Brain microvascular endothelial cell (primary cell): Measurements from ENCODE around the gene KRT80.
A peak's percentile ranks its signal among the peaks of the same experiment; 100 is the strongest.

Experiments
- DNase-seq: peaks from one replicate; pipeline ENCODE4 v3.0.0-alpha.2; 2020
- H3K27ac ChIP-seq: fragments of 250-450 bp; sonication (Bioruptor Pico); 2 replicates; pipeline ENCODE4 v1.5.1; 2020; ENCODE audit warnings: mild to moderate bottlenecking, moderate library complexity
- H3K27me3 ChIP-seq: fragments of 250-450 bp; sonication (Bioruptor Pico); replicated peaks from 2 replicates; pipeline ENCODE4 v1.5.1; 2020; ENCODE audit warnings: mild to moderate bottlenecking
- H3K36me3 ChIP-seq: fragments of 250-450 bp; sonication (Bioruptor Pico); replicated peaks from 2 replicates; pipeline ENCODE4 v1.5.1; 2020; ENCODE audit warnings: mild to moderate bottlenecking
- H3K4me3 ChIP-seq: 2 replicates; pipeline ENCODE4 v1.5.1; 2011; ENCODE audit warnings: low read depth, mild to moderate bottlenecking, control low read depth, low read length, moderate library complexity
- in situ Hi-C: cut with HindIII; loops from 2 replicates; pipeline ENCODE4 v1.10.0; 2017; ENCODE audit warnings: low sequenced_read_pairs, low pct_ligation_motif_present
- TF ChIP-seq, protein P1 (sequence below): IDR thresholded peaks from 2 replicates; pipeline ENCODE4 v1.5.1; 2011; ENCODE audit warnings: low read depth, mild to moderate bottlenecking, moderate library complexity, low read length, control low read depth, inconsistent platforms; ENCODE audit errors: missing control alignments

KRT80 gene

DNA sequence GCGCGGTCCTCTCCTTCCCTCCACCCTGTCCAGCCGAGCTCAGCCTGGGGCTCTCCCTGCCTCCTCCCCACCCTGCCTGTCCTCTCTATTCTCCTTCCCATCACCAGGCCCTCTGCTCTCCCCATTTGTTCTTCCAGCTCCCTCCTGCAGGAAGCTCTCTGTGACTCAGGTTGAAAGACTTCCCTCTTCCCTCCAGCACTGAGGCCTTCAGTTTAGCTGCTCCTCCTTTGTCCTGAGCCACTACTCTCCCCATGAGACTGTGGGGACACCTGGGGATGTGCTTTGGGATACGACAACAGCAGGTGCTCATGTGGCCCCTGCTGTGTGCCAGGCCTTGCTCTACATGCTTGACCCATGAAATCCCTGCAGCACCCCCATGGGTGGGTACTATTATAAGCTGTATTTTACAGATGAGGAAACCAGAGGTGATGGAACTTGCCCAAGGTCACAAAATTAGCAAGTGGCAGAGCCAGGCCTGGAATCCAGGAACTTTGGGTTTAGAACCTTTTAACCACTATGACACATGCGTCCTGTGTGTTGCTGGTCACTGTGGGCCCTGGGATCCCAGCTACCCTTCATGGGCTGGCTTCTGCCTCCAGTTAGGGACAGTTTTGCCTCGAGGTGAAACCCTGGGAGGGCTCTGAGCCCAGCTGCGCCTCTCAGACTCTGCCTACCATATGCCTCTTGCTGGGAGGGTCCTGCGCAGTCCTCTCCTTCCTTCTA, 5.5 kb downstream of the KRT80 start:
- Histone ChIP-seq H3K27me3 (no peaks in the 10 kb centered on the region), H3K4me3 (no peak overlapping the region), H3K36me3 (no peaks in the 10 kb centered on the region), H3K27ac (peak overlapping the region; percentile 42)
- TF ChIP-seq, protein P1, sequence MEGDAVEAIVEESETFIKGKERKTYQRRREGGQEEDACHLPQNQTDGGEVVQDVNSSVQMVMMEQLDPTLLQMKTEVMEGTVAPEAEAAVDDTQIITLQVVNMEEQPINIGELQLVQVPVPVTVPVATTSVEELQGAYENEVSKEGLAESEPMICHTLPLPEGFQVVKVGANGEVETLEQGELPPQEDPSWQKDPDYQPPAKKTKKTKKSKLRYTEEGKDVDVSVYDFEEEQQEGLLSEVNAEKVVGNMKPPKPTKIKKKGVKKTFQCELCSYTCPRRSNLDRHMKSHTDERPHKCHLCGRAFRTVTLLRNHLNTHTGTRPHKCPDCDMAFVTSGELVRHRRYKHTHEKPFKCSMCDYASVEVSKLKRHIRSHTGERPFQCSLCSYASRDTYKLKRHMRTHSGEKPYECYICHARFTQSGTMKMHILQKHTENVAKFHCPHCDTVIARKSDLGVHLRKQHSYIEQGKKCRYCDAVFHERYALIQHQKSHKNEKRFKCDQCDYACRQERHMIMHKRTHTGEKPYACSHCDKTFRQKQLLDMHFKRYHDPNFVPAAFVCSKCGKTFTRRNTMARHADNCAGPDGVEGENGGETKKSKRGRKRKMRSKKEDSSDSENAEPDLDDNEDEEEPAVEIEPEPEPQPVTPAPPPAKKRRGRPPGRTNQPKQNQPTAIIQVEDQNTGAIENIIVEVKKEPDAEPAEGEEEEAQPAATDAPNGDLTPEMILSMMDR = no peak
- peak; percentile 68 for DNase-seq
- in situ Hi-C loops = no loop called here

GRCh38 chr12:52185400-52185967, 6.3 kb downstream of the KRT80 start:
- in situ Hi-C loops = no loop called here
- H3K27ac ChIP-seq = peak overlapping the region; percentile 42
- no peak overlapping the region for H3K4me3 ChIP-seq
- TF ChIP-seq, protein P1 = no peak
- H3K27me3 ChIP-seq = no peaks in the 10 kb centered on the region
- no peak for DNase-seq
- no peaks in the 10 kb centered on the region for H3K36me3 ChIP-seq

DNA sequence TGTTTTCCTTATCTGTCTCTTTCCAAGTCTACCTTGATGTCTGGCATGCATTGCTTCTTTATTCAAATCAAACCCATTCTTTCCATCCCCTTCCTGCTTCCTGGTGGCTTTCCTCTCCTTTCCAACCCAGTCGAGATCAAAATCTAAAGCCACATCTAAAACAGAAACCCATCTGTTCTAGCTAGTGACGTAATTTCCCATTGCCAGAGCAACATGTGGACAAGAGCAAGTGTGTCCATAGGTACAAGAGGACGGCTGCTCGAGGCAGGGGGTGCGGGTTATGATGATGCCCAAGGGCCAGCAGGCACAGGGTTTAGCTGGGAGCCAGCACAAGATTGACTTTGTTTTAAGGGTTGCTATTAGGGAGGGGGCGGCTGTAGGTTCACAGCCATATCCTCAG, 7.0 kb downstream of the KRT80 start:
- Histone ChIP-seq H3K4me3 (no peak overlapping the region), H3K36me3 (no peaks in the 10 kb centered on the region), H3K27me3 (no peaks in the 10 kb centered on the region), H3K27ac (no peak overlapping the region)
- TF ChIP-seq, protein P1 = no peak
- no peak for DNase-seq
- in situ Hi-C loops = no loop called here

DNA sequence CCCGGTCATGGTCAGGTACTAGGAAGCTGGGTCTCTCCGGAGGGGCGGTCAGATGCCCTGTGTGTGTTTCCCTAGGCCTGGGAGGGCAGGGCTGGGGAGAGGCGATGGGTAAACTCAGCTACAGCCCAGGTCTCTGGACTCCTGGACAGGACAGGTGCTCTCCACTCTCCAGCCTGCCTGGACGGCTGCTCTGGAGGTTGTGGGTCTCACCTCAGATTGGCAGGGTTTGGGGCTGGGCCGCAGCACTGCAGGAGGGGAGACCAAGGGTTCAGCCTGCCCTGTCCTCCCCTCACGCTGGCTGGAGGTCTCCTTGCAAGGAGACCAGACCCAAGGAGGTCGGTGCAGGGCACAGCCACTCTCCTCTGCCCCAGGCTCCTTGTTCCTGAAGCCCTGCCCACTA, 7.8 kb downstream of the KRT80 start:
- no peak for DNase-seq
- TF ChIP-seq, protein P1 = no peak
- Histone ChIP-seq H3K27ac (no peak overlapping the region), H3K36me3 (no peaks in the 10 kb centered on the region), H3K4me3 (no peak overlapping the region), H3K27me3 (no peaks in the 10 kb centered on the region)
- in situ Hi-C loops = no loop called here

DNA sequence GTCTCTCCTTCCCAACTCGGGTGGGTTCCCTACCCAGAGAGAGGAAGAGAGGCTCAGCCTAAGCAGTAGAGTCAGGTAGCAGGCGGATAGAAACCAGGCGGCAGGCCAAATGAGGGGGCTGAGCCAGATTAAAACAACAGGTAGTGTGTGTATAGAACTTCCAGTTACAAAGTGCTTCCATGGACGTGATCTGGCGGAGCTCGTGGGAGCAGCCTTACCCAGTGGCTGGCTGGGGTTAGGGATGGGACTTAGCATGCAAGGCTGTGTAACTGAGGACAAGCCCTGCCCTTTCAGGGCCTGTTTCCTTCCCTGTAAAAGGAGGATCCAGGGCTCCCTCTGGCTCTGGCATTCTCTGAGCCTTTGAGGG, 8.3 kb downstream of the KRT80 start:
- no peak overlapping the region for H3K27ac ChIP-seq
- in situ Hi-C loops = no loop called here
- no peaks in the 10 kb centered on the region for H3K27me3 ChIP-seq
- no peaks in the 10 kb centered on the region for H3K36me3 ChIP-seq
- DNase-seq = no peak
- TF ChIP-seq, protein P1 = no peak
- no peak overlapping the region for H3K4me3 ChIP-seq
